Kidney (tissue), 14 donors: ENCODE results near the gene CDK6. TPM values are rescaled to one million over a fixed set of nuclear protein-coding genes. Genes with fewer than 3 reads are reported as not detected.

Source experiments
- DNase-seq, 5 donors: peaks; one replicate each; pipeline ENCODE4 v3.0.0-alpha.2; 2013 to 2020
- FAIRE-seq: peaks from 2 replicates; lab custom pipeline; 2012; peaks lifted over from hg19 to GRCh38; lab: Jason Lieb, UNC
- H3K27ac ChIP-seq, 2 donors: one replicate each; pipeline ENCODE4 v1.7.0; 2013; ENCODE audit warnings: low read depth in 2 of 2, low read length in 2 of 2, inconsistent platforms in 1 of 2
- H3K27me3 ChIP-seq: one replicate; pipeline ENCODE4 v1.7.1; 2013; ENCODE audit warnings: low read length, inconsistent platforms; ENCODE audit not compliant: control insufficient read depth, insufficient read depth
- H3K36me3 ChIP-seq, 3 donors: one replicate each; pipeline versions ENCODE4 v1.7.0 to v1.7.1; 2013; ENCODE audit warnings: low read length in 3 of 3, control low read depth in 1 of 3, inconsistent platforms in 1 of 3; ENCODE audit not compliant: insufficient read depth in 3 of 3, control insufficient read depth in 2 of 3
- H3K4me1 ChIP-seq, 3 donors: one replicate each; pipeline versions ENCODE4 v1.7.0 to v1.7.1; 2013; ENCODE audit warnings: low read length in 3 of 3, inconsistent platforms in 1 of 3, low read depth in 1 of 3; ENCODE audit not compliant: control insufficient read depth in 2 of 3, insufficient read depth in 2 of 3
- H3K4me3 ChIP-seq, 3 donors: one replicate each; pipeline versions ENCODE4 v1.7.0 to v1.8.1; 2013; ENCODE audit warnings: low read length in 3 of 3, control low read depth in 1 of 3, inconsistent platforms in 1 of 3
- H3K9ac ChIP-seq, 3 donors: one replicate each; pipeline versions ENCODE4 v1.7.0 to v1.7.1; 2013; ENCODE audit warnings: low read length in 3 of 3, control low read depth in 1 of 3, inconsistent platforms in 1 of 3
- H3K9me3 ChIP-seq, 3 donors: one replicate each; pipeline versions ENCODE4 v1.7.0 to v1.7.1; 2013; ENCODE audit warnings: low read length in 3 of 3, control low read depth in 1 of 3, inconsistent platforms in 1 of 3; ENCODE audit not compliant: control insufficient read depth in 2 of 3, insufficient read depth in 1 of 3
- CTCF ChIP-seq: IDR thresholded peaks from 3 replicates; pipeline ENCODE4 v1.5.1; 2012; ENCODE audit warnings: mild to moderate bottlenecking, moderate library complexity, borderline replicate concordance; ENCODE audit not compliant: insufficient read depth; ENCODE audit errors: extremely low read depth
- intact Hi-C: fragments of 100-400 bp; cut with DNase I; formaldehyde crosslinking; loops from one replicate; pipeline ENCODE4 v1.11.1; 2022
- polyA plus RNA-seq: library from polyadenylated mRNA; stranded (reverse); fragments of 350-450 nt; fragmentation: Illumina TruSeq; extraction: RNeasy Lipid Tissue Mini Kit (QIAGEN cat#74804); gene quantifications from one replicate; pipeline ENCODE4 v1.2.3, GENCODE V29; 2014; ENCODE audit warnings: low read depth, low replicate concordance; ENCODE audit not compliant: insufficient read depth
- total RNA-seq: library from RNA; stranded (reverse); fragmentation: NEBNext Ultra II Directional; extraction: Animal tissue kit (Norgen Biotek cat#: 25700); gene quantifications from one replicate; pipeline ENCODE4 v1.2.1, GENCODE V29; 2021
- donor health status: control.
- donor health status: control.
- donor health status: control.
- donor health status: control.
- donor health status: control.
- donor health status: DM: yes; HTN: yes; CAD: no.
- donor health status: Normal renal cell carcinoma (clear cell type).

The CDK6 gene
- total and polyA plus RNA-seq, 2 donors from 2014 or later, result 3.6 to 20.8 TPM

GRCh38 chr7:92750946-92751345 is 85.4 kb downstream of the CDK6 start:
- DNase-seq, result no peak
- TF ChIP-seq CTCF, result no peak
- intact Hi-C loops, result no loop called here
- H3K36me3 ChIP-seq, result no peaks in the 10 kb centered on the region
- H3K9ac ChIP-seq, result no peak overlapping the region
- no peak for FAIRE-seq
- H3K4me3 ChIP-seq, result no peak overlapping the region
- no peak overlapping the region for H3K27ac ChIP-seq
- peaks cover 2 to 7% (median 3%) of the 10 kb centered on the region in 3 donors for H3K4me1 ChIP-seq
- no peaks in the 10 kb centered on the region for H3K9me3 ChIP-seq
- H3K27me3 ChIP-seq, result no peaks in the 10 kb centered on the region

- no peak for FAIRE-seq
- no peak overlapping the region for H3K27ac ChIP-seq
- no peaks in the 10 kb centered on the region for H3K27me3 ChIP-seq
- H3K4me1 ChIP-seq, result peaks cover 2 to 4% (median 3%) of the 10 kb centered on the region in 3 donors
- no peaks in the 10 kb centered on the region for H3K9me3 ChIP-seq
- no peaks in the 10 kb centered on the region for H3K36me3 ChIP-seq
- no peak overlapping the region for H3K4me3 ChIP-seq
- no peak for TF ChIP-seq CTCF
- H3K9ac ChIP-seq, result no peak overlapping the region
- intact Hi-C loops, result no loop called here
- DNase-seq, result no peak
Measured at GRCh38 chr7:92750447-92750839, 85.9 kb downstream of the CDK6 start.

GRCh38 chr7:92749832-92750446 is 86.4 kb downstream of the CDK6 start:
- H3K27ac ChIP-seq, result no peak overlapping the region
- H3K9ac ChIP-seq, result no peak overlapping the region
- H3K4me3 ChIP-seq, result no peak overlapping the region
- DNase-seq (no peak), FAIRE-seq (no peak)
- H3K4me1 ChIP-seq, result peaks cover 2 to 4% (median 3%) of the 10 kb centered on the region in 3 donors
- no peaks in the 10 kb centered on the region for H3K27me3 ChIP-seq
- TF ChIP-seq CTCF, result no peak
- intact Hi-C loops, result no loop called here
- H3K36me3 ChIP-seq, result no peaks in the 10 kb centered on the region
- H3K9me3 ChIP-seq, result no peaks in the 10 kb centered on the region

GRCh38 chr7:92749327-92749755 is 87.0 kb downstream of the CDK6 start:
- H3K27me3 ChIP-seq, result no peaks in the 10 kb centered on the region
- H3K36me3 ChIP-seq, result no peaks in the 10 kb centered on the region
- no peak for DNase-seq
- H3K9ac ChIP-seq, result no peak overlapping the region
- no peaks in the 10 kb centered on the region for H3K9me3 ChIP-seq
- intact Hi-C loops, result no loop called here
- no peak for FAIRE-seq
- H3K27ac ChIP-seq, result no peak overlapping the region
- no peak overlapping the region for H3K4me3 ChIP-seq
- TF ChIP-seq CTCF, result no peak
- peaks cover 2 to 4% (median 3%) of the 10 kb centered on the region in 3 donors for H3K4me1 ChIP-seq
